Bone marrow (tissue), 2 donors: ENCODE data around the gene KCNN1.
"Not testable (repeated sequence)": the region's sequence is repeated elsewhere in the genome, so short reads cannot be mapped to it uniquely, and the experiment has no call there.

Source experiments
- DNase-seq, 2 donors: peaks; one replicate each; lab custom pipeline; 2025; lab: John Stamatoyannopoulos, UW

The KCNN1 gene

GRCh38 chr19:18027151-18027550 is 60.2 kb downstream of the KCNN1 start:
- no peak for DNase-seq

- peak in 1 of 2 donors; percentile 72 for DNase-seq
Measured at GRCh38 chr19:18029617-18030338, 62.9 kb downstream of the KCNN1 start.

- peak; percentile 19 to 61 for DNase-seq
Measured at GRCh38 chr19:18031401-18031800, 64.5 kb downstream of the KCNN1 start.

- not testable (repeated sequence) for DNase-seq
Measured at GRCh38 chr19:18032102-18032501, 65.2 kb downstream of the KCNN1 start.

GRCh38 chr19:18041054-18041453 is 74.1 kb downstream of the KCNN1 start:
- DNase-seq: no peak

DNA sequence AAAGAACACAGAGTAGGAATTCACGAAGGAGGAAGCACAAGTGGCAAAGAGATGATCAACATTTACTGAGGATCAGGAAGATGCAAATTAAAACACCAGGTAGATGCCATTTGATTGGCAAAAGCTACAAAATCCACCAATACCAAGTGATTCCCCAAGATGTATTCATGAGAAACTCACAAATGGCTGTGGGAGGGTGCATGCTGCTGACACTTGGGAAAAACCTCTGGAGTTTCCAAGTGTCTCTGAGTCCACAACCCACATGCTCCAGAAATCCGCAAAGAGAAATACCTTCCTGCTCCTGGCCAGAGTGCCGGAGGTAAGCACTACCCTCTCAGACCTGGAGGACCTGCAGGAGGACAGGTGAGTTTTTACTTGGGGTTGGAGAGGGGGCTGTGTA is 76.8 kb downstream of the KCNN1 start:
- DNase-seq: no peak

DNA sequence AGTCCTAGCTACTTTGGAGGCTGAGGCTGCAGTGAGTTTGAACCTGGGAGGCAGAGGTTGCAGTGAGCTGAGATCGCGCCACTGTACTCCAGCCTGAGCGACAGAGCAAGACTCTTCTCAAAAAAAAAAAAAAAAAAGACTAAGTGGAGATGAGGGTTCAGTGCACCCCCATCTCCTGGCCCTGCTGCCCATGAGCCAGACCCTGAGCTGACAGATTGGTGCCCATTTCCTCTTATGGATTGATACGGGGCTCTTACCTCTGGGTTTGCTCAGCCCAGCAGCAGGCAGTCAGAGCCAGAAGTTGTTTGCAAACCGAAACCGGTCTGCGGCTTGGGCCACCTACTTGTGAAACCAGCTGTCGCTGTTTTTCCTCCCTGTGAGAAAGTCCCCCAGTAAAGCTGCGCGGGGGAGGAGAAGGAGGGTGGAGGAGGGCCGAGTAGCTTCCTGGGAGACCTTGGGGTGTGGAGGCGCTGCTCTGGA is 78.0 kb downstream of the KCNN1 start:
- peak; percentile 35 to 88 for DNase-seq

- no peak for DNase-seq
Measured at GRCh38 chr19:18045307-18046050, 78.6 kb downstream of the KCNN1 start.

GRCh38 chr19:18046059-18046718 is 79.3 kb downstream of the KCNN1 start:
- no peak for DNase-seq

- no peak for DNase-seq
Measured at GRCh38 chr19:18049385-18049784, 82.5 kb downstream of the KCNN1 start.
